ENCODE results near the gene CNOT1.

Gene CNOT1

GRCh38 chr16:58481226-58481869 lies 148.3 kb downstream of the CNOT1 start:
- no peak for DNase-seq (ENCODE audit: low spot score)

GRCh38 chr16:58478427-58478826 lies 151.2 kb downstream of the CNOT1 start:
- no peak for DNase-seq (ENCODE audit: low spot score)

GRCh38 chr16:58476791-58477190 lies 152.8 kb downstream of the CNOT1 start:
- DNase-seq (ENCODE audit: low spot score): no peak

GRCh38 chr16:58475091-58475619 lies 154.5 kb downstream of the CNOT1 start:
- DNase-seq (ENCODE audit: low spot score): no peak

- no peak for DNase-seq (ENCODE audit: low spot score)
These were observed 155.3 kb downstream of the CNOT1 start for GRCh38 chr16:58474296-58474695.

GRCh38 chr16:58472827-58473226 lies 156.8 kb downstream of the CNOT1 start:
- DNase-seq (ENCODE audit: low spot score): no peak

GRCh38 chr16:58472266-58472665 lies 157.4 kb downstream of the CNOT1 start:
- DNase-seq (ENCODE audit: low spot score): no peak

- no peak for DNase-seq (ENCODE audit: low spot score)
These were observed 158.2 kb downstream of the CNOT1 start for GRCh38 chr16:58471209-58471975.
